SU-DHL-6 (cell line): ENCODE results near the gene P2RY12.

ENCODE experiments used
- H2AFZ ChIP-seq: fragments of 200-600 bp; sonication (generic); 2 replicates; pipeline ENCODE4 v1.6.1; 2014; ENCODE audit warnings: low read depth, mild to moderate bottlenecking, moderate library complexity, mixed read lengths, antibody characterized with exemption, low read length; ENCODE audit not compliant: severe bottlenecking
- H3F3A ChIP-seq: fragments of 200-600 bp; shearing (Covaris generic); 2 replicates; pipeline ENCODE4 v1.6.0; 2016; ENCODE audit warnings: antibody characterized with exemption, mild to moderate bottlenecking; ENCODE audit not compliant: insufficient read depth
- H3K27ac ChIP-seq: fragments of 200-600 bp; sonication (generic); 2 replicates; pipeline ENCODE4 v1.5.1; 2016; ENCODE audit warnings: low read depth, mild to moderate bottlenecking, low read length, moderate library complexity, mixed read lengths
- H3K27me3 ChIP-seq: fragments of 200-600 bp; sonication (generic), shearing (Covaris generic); 2 replicates; pipeline ENCODE4 v1.6.0; 2014; ENCODE audit warnings: mild to moderate bottlenecking, low read length
- H3K36me3 ChIP-seq: fragments of 200-600 bp; sonication (generic); 2 replicates; pipeline ENCODE4 v1.6.1; 2014; ENCODE audit warnings: mild to moderate bottlenecking, low read length, mixed read lengths
- H3K4me2 ChIP-seq: fragments of 300-600, 200-600 bp; shearing (Covaris generic), sonication (generic); 2 replicates; pipeline ENCODE4 v1.6.0; 2014; ENCODE audit warnings: low read length, low read depth, mild to moderate bottlenecking; ENCODE audit not compliant: poor library complexity, severe bottlenecking
- H3K4me3 ChIP-seq: fragments of 200-600 bp; sonication (generic); 2 replicates; pipeline ENCODE4 v1.5.1; 2014; ENCODE audit warnings: antibody characterized with exemption, low read length, mild to moderate bottlenecking, mixed read lengths; ENCODE audit not compliant: insufficient read depth, poor library complexity, severe bottlenecking
- H3K79me2 ChIP-seq: fragments of 200-600 bp; sonication (generic); 2 replicates; pipeline ENCODE4 v1.6.1; 2014; ENCODE audit warnings: mild to moderate bottlenecking, low read length, moderate library complexity; ENCODE audit not compliant: insufficient read depth
- H3K9ac ChIP-seq: fragments of 200-600 bp; sonication (generic); 2 replicates; pipeline ENCODE4 v1.7.0; 2014; ENCODE audit warnings: mild to moderate bottlenecking, low read length
- H3K9me2 ChIP-seq: fragments of 200-600 bp; sonication (generic); replicated peaks from 2 replicates; pipeline ENCODE4 v1.6.1; 2014; ENCODE audit warnings: low read length; ENCODE audit not compliant: insufficient read depth
- H3K9me3 ChIP-seq: fragments of 200-600 bp; sonication (generic); 2 replicates; pipeline ENCODE4 v1.6.1; 2014; ENCODE audit warnings: low read length, mixed read lengths; ENCODE audit not compliant: insufficient read depth
- H4K20me1 ChIP-seq: fragments of 200-600 bp; sonication (generic); 2 replicates; pipeline ENCODE4 v1.6.1; 2014; ENCODE audit warnings: low read depth, mild to moderate bottlenecking, antibody characterized with exemption, low read length, moderate library complexity, mixed read lengths
- CTCF ChIP-seq: fragments of 200-600 bp; sonication (generic); IDR thresholded peaks from one replicate; pipeline ENCODE4 v1.5.1; 2017; ENCODE audit warnings: antibody characterized with exemption, mild to moderate bottlenecking, low read length, moderate library complexity; ENCODE audit not compliant: insufficient read depth, poor library complexity, severe bottlenecking
- EZH2phosphoT487 ChIP-seq: fragments of 200-600 bp; sonication (generic), shearing (Covaris generic); conservative IDR thresholded peaks from 2 replicates; pipeline ENCODE4 v1.6.1; 2018; ENCODE audit warnings: mild to moderate bottlenecking, antibody characterized with exemption, low read length, moderate library complexity, mixed read lengths

The P2RY12 gene

GRCh38 chr3:151314137-151314536 lies 70.4 kb downstream of the P2RY12 start:
- H3K27ac ChIP-seq, result no peak overlapping the region

GRCh38 chr3:151312972-151313371 lies 71.6 kb downstream of the P2RY12 start:
- no peak overlapping the region for H3K27ac ChIP-seq
- TF ChIP-seq CTCF (no peak), EZH2phosphoT487 (no peak)
- no peaks in the 10 kb centered on the region for H3K27me3 ChIP-seq
- no peak overlapping the region for H3K9ac ChIP-seq
- H3K79me2 ChIP-seq, result no peaks in the 10 kb centered on the region
- no peaks in the 10 kb centered on the region for H3K36me3 ChIP-seq
- H2AFZ ChIP-seq, result no peak overlapping the region
- H3K4me3 ChIP-seq, result no peak overlapping the region
- no peaks in the 10 kb centered on the region for H4K20me1 ChIP-seq
- H3K9me3 ChIP-seq, result no peaks in the 10 kb centered on the region
- H3K9me2 ChIP-seq, result no peaks in the 10 kb centered on the region
- no peak overlapping the region for H3K4me2 ChIP-seq
- no peaks in the 10 kb centered on the region for H3F3A ChIP-seq

More at GRCh38 chr3:151314137-151314536, 70.4 kb downstream of the P2RY12 start:
- Histone ChIP-seq H3K79me2 (no peaks in the 10 kb centered on the region), H3F3A (no peaks in the 10 kb centered on the region), H2AFZ (no peak overlapping the region), H3K27me3 (no peaks in the 10 kb centered on the region), H3K9me3 (no peaks in the 10 kb centered on the region), H3K9me2 (no peaks in the 10 kb centered on the region), H3K9ac (no peak overlapping the region), H3K4me2 (no peak overlapping the region), H3K36me3 (no peaks in the 10 kb centered on the region), H4K20me1 (no peaks in the 10 kb centered on the region), H3K4me3 (no peak overlapping the region)
- no peak for TF ChIP-seq CTCF
- no peak for TF ChIP-seq EZH2phosphoT487

GRCh38 chr3:151309566-151309965 lies 75.0 kb downstream of the P2RY12 start:
- TF ChIP-seq EZH2phosphoT487, result no peak
- no peak for TF ChIP-seq CTCF
- H3K4me2 ChIP-seq, result no peak overlapping the region
- H3K27ac ChIP-seq, result no peak overlapping the region
- H3K79me2 ChIP-seq, result no peaks in the 10 kb centered on the region
- H2AFZ ChIP-seq, result no peak overlapping the region
- no peaks in the 10 kb centered on the region for H4K20me1 ChIP-seq
- no peaks in the 10 kb centered on the region for H3K27me3 ChIP-seq
- no peaks in the 10 kb centered on the region for H3K36me3 ChIP-seq
- H3K9ac ChIP-seq, result no peak overlapping the region
- no peaks in the 10 kb centered on the region for H3F3A ChIP-seq
- H3K4me3 ChIP-seq, result no peak overlapping the region
- H3K9me2 ChIP-seq, result no peaks in the 10 kb centered on the region
- H3K9me3 ChIP-seq, result no peaks in the 10 kb centered on the region
